Mucosa of rectum (tissue), 2 donors: ENCODE results near the gene SMURF2.
"Not testable (repeated sequence)": the region's sequence is repeated elsewhere in the genome, so short reads cannot be mapped to it uniquely, and the experiment has no call there.

Source experiments
- H3K27ac ChIP-seq, 2 donors: one replicate each; pipeline ENCODE4 v1.7.0; 2013; ENCODE audit warnings: inconsistent platforms in 2 of 2, low read depth in 2 of 2, low read length in 2 of 2
- H3K27me3 ChIP-seq, 2 donors: one replicate each; pipeline ENCODE4 v1.7.0; 2013; ENCODE audit warnings: low read length in 2 of 2; ENCODE audit not compliant: control insufficient read depth in 2 of 2, insufficient read depth in 2 of 2
- H3K36me3 ChIP-seq, 2 donors: one replicate each; pipeline ENCODE4 v1.7.0; 2013; ENCODE audit warnings: low read length in 2 of 2; ENCODE audit not compliant: control insufficient read depth in 2 of 2, insufficient read depth in 2 of 2
- H3K4me1 ChIP-seq, 2 donors: one replicate each; pipeline ENCODE4 v1.7.0; 2013; ENCODE audit warnings: low read length in 2 of 2, mild to moderate bottlenecking in 1 of 2; ENCODE audit not compliant: control insufficient read depth in 2 of 2, insufficient read depth in 2 of 2
- H3K4me3 ChIP-seq, 2 donors: one replicate each; pipeline ENCODE4 v1.7.0; 2013; ENCODE audit warnings: low read length in 2 of 2
- H3K9ac ChIP-seq, 2 donors: one replicate each; pipeline ENCODE4 v1.7.0; 2013; ENCODE audit warnings: low read length in 2 of 2, low read depth in 1 of 2, mild to moderate bottlenecking in 1 of 2
- H3K9me3 ChIP-seq, 2 donors: one replicate each; pipeline ENCODE4 v1.7.0; 2013; ENCODE audit warnings: low read length in 2 of 2; ENCODE audit not compliant: control insufficient read depth in 2 of 2
- donor health status: healthy.
- donor health status: Normal muscosa, but diverticular disease.

SMURF2 gene

GRCh38 chr17:64687961-64688360, 25.9 kb upstream of the SMURF2 start:
- no peaks in the 10 kb centered on the region for H3K9me3 ChIP-seq
- H3K9ac ChIP-seq: no peak overlapping the region
- H3K27me3 ChIP-seq: no peaks in the 10 kb centered on the region
- no peaks in the 10 kb centered on the region for H3K36me3 ChIP-seq
- H3K4me1 ChIP-seq: no peaks in the 10 kb centered on the region
- H3K4me3 ChIP-seq: no peak overlapping the region
- H3K27ac ChIP-seq: no peak overlapping the region

GRCh38 chr17:64687376-64687775, 25.3 kb upstream of the SMURF2 start:
- no peak overlapping the region for H3K9ac ChIP-seq
- no peak overlapping the region for H3K4me3 ChIP-seq
- no peaks in the 10 kb centered on the region for H3K27me3 ChIP-seq
- no peaks in the 10 kb centered on the region for H3K36me3 ChIP-seq
- H3K27ac ChIP-seq: no peak overlapping the region
- no peaks in the 10 kb centered on the region for H3K4me1 ChIP-seq
- no peaks in the 10 kb centered on the region for H3K9me3 ChIP-seq

GRCh38 chr17:64686705-64687104, 24.6 kb upstream of the SMURF2 start:
- Histone ChIP-seq H3K36me3 (no peaks in the 10 kb centered on the region), H3K4me1 (no peaks in the 10 kb centered on the region), H3K27me3 (no peaks in the 10 kb centered on the region), H3K4me3 (no peak overlapping the region), H3K9ac (no peak overlapping the region), H3K9me3 (no peaks in the 10 kb centered on the region), H3K27ac (no peak overlapping the region)

- Histone ChIP-seq H3K27me3 (no peaks in the 10 kb centered on the region), H3K27ac (no peak overlapping the region), H3K9me3 (no peaks in the 10 kb centered on the region)
Measured at GRCh38 chr17:64685705-64686104, 23.6 kb upstream of the SMURF2 start.

GRCh38 chr17:64683796-64684195, 21.7 kb upstream of the SMURF2 start:
- Histone ChIP-seq H3K36me3 (no peaks in the 10 kb centered on the region), H3K4me1 (no peaks in the 10 kb centered on the region), H3K9me3 (no peaks in the 10 kb centered on the region), H3K27ac (no peak overlapping the region), H3K27me3 (no peaks in the 10 kb centered on the region), H3K4me3 (no peak overlapping the region), H3K9ac (no peak overlapping the region)

More at GRCh38 chr17:64685705-64686104, 23.6 kb upstream of the SMURF2 start:
- Histone ChIP-seq H3K9ac (no peak overlapping the region), H3K36me3 (no peaks in the 10 kb centered on the region), H3K4me1 (no peaks in the 10 kb centered on the region), H3K4me3 (no peak overlapping the region)

- Histone ChIP-seq H3K27me3 (no peaks in the 10 kb centered on the region), H3K27ac (no peak overlapping the region), H3K4me3 (no peak overlapping the region), H3K36me3 (no peaks in the 10 kb centered on the region), H3K9ac (no peak overlapping the region), H3K4me1 (no peaks in the 10 kb centered on the region), H3K9me3 (no peaks in the 10 kb centered on the region)
Measured at GRCh38 chr17:64682261-64683181, 20.4 kb upstream of the SMURF2 start.

- Histone ChIP-seq H3K27me3 (no peaks in the 10 kb centered on the region), H3K36me3 (no peaks in the 10 kb centered on the region), H3K4me1 (no peaks in the 10 kb centered on the region), H3K4me3 (no peak overlapping the region), H3K27ac (no peak overlapping the region), H3K9me3 (no peaks in the 10 kb centered on the region), H3K9ac (no peak overlapping the region)
Measured at GRCh38 chr17:64679710-64680216, 17.7 kb upstream of the SMURF2 start.

GRCh38 chr17:64676763-64677162, 14.7 kb upstream of the SMURF2 start:
- no peaks in the 10 kb centered on the region for H3K36me3 ChIP-seq

GRCh38 chr17:64670843-64671590, 8.9 kb upstream of the SMURF2 start:
- H3K27me3 ChIP-seq, H3K9me3 ChIP-seq, H3K27ac ChIP-seq, H3K36me3 ChIP-seq, H3K4me3 ChIP-seq, H3K4me1 ChIP-seq, H3K9ac ChIP-seq: not testable (repeated sequence)

More at GRCh38 chr17:64676763-64677162, 14.7 kb upstream of the SMURF2 start:
- Histone ChIP-seq H3K4me1 (no peaks in the 10 kb centered on the region), H3K9ac (no peak overlapping the region), H3K27ac (no peak overlapping the region), H3K27me3 (no peaks in the 10 kb centered on the region), H3K9me3 (no peaks in the 10 kb centered on the region), H3K4me3 (no peak overlapping the region)
